Stimulated activated CD8-positive, alpha-beta memory T cell treated with anti-CD3 and anti-CD28 coated beads, Interleukin-4, amount 100 ng/mL, for 48 hours (primary cell): ENCODE results near the gene CPEB4.

Source experiments
- DNase-seq: peaks from one replicate; pipeline ENCODE4 v3.0.0-alpha.2; 2020

Gene CPEB4

DNA sequence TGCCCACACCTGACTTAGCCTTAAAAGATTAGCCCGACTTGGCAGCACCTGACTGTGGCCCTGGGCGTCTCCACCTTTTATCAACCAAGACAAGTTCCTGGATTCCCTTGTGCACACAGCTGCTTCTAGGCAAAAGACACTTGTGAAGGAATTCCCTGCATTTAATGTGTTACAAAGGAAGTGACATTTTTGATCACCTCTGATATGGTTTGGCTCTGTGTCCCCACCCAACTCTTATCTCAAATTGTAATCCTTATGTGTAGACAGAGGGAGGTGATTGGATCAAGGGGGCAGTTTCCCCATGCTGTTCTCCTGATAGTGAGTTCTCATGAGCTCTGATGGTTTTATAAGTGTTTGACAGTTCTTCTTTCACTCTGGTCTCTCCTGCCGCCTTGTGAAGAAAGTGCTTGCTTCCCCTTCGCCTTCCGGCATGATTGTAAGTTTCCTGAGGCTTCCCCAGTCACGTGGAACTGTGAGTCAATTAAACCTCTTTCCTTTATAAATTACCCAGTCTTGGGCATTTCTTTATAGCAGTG, 2.6 kb upstream of the CPEB4 start:
- DNase-seq: no peak

DNA sequence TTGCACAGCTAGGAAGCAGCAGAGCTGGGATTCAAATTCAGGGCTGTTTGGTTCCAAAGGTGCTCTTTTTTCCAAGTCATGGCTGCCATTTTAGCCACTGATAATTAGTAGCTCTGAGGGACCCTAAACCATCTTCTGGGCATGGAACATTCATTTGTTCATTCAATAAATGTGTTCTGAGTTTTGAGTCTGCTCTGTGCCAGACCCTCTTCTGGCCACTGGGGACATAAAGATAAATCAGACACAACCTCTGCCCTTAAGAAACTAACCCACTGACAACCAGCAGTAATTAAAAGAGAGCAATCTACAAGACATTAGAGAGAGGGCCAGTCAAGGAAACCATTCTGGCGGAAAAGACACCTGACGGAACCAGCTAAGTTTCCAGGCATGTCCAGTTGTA, 2.0 kb upstream of the CPEB4 start:
- DNase-seq: no peak

DNA sequence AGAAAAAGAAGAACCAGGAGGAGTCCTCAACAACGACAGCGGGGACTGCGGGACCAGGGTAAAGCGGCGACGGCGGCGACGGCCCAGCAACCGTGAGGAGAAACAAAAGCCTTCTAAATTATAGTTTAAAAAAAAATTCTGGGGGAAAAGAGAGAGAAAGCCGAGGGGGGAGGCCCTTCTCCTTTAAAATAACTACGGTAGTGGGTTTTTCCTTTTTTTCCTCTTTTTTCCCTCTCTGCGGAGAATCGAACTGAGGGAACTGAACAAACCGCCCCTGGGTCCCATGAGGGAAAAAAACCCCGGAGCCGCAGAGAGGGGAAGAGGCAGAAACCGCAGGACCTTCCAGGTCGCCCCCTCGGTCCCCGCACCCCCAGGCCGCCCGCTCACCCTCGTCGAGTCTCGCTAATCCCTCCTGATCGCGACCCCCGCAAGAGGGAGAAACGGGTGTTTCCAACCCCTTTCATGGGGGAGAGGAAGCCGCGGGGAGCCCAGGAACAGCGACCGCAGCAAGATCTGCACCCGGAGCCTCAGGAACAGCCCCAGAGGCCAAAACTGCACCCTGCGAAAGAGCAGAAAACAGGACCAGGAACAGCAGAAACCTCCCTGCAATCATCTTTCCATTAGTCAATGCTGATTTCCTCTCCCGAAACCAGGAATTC, 453 bp downstream of the CPEB4 start:
- DNase-seq: no peak

DNA sequence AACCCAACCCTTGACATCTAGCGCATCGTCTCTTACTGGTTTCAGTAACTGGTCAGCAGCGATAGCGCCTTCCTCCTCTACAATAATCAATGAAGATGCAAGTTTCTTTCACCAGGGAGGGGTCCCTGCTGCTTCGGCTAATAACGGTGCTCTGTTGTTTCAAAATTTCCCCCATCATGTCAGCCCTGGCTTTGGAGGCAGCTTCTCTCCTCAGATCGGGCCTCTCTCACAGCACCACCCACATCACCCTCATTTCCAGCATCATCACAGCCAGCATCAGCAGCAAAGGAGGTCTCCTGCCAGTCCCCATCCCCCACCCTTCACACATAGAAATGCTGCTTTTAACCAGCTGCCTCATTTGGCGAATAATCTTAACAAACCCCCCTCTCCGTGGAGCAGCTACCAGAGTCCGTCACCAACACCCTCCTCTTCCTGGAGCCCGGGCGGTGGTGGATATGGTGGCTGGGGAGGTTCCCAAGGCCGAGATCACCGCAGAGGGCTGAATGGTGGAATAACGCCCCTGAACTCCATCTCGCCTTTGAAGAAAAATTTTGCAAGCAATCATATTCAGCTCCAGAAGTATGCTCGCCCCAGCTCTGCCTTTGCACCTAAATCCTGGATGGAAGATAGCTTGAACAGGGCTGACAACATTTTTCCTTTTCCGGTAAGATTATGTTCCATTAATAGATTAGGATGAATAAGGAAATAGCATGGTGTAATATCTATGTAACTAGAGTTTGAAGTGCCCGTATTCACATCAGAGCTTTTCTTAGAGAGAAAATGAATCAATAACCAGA, 2.2 kb downstream of the CPEB4 start:
- DNase-seq: no peak

DNA sequence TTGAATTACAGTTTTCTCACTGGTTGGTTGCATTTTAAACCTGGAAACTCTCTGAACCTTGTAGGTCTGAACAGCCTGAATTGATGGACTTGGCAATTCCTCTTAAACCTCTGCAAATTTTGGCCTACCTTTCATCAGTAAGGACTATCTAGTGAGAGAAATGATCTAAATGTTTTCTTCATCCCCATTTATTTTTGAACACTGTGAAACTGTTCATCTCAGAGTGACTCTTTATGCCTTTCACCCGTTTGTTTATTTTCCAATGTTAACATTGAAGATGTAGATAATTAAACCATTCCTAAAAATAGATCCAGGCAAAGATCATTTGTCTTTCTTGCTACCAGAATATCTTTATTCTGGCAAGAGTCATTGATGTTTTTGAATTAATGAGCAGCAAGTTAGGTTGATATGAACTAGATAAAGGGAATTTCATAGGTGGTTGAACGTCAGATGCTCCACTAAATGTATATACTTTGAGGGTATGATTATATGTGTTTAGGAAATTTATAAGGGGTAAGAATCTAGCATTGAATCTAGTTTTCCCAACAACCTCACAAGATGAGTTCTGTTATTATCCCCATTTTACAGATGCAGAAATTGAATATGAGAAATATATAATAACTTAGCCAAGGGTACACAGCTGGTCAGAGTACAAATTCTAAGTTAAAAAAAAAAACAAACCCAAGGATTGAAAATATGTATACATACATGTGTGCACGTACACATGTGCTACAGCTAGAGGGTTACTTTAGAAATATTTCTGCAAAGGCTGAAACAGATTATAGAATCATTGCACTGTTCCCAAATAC, 3.4 kb downstream of the CPEB4 start:
- DNase-seq: no peak

DNA sequence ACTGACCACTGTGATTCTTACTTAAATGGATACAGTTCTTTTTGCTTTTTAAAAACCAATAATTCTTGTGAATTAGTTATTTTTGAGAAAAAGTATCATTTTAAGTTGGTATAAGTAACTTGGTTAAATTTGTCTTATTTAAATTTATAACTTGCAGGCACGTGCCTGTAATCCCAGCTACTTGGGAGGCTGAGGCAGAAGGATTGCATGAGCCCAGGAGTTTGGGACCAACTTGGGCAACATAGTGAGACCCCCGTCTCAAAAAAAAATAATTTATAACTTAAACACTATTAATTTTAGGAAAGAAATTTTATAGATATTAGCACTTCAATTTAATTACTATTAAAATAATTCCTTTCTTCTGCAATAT, 5.0 kb downstream of the CPEB4 start:
- DNase-seq: no peak

DNA sequence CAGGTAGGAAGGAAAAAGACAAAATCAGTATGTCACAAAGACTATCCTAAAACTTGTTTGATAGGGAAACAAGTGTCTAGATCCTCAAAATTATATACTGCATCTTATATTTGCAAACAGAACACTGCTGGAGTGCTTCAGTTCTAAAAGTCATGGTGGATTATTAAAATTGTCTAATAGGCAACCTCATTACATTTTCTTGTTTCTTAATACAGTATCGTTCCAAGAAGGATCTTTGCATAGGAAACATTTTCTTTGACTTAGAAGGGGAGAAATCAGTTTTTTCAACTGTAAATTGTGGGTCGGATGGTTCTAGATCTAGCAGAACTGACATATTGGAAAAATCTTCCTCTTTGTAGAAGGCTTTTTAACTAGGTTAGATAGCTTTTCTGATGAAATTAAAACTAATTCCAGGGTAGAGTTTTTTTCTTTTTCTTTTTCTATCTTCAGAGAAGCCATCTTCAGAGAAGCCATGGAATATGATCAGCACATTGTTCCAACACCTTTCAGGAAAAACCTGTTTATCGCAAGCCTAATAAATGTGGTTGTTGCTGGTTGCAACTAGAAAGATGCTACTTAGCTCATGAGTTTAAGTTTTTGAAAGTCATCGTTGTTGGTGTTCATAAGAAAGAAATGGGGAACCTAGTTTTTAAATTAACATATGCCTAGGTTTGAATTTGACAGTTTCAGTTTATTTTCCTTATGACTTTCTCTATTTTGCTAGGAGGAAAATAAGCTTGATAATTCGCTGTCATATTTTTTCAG, 7.4 kb downstream of the CPEB4 start:
- DNase-seq: no peak

DNA sequence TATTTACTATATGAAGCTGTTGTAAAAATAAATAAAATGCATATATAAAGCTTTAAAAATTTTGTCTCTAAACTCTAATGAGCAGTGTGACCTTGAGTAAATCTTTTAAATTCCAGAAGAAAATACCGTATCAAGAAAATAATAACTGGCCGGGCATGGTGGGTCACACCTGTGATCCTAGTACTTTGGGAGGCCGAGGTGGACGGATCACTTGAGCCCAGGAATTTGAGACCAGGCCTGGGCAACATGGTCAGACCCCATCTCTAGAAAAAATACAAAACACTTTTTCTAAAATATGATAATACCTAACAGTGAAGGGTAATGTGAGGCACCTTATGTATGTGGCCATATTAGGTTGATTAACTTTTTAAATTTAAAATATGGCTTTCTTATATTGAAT, 8.5 kb downstream of the CPEB4 start:
- no peak for DNase-seq

DNA sequence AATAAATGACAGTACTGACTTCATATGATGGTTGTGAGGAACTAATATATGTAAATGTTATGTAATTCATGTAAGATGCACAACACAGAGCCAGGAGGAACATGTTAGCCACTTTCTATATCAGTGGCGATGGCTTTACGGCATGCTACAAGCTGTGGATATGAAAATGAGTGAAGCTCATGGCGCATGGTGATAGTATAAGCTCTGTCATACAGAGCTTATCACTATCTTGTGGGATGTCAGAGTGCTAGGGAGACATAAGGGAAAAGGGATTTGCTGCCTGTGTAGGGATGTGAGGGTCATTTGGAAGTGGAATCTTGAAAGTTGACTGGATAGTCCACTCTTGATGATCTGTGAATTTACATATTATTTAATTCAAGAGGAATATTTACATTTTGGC, 13.6 kb downstream of the CPEB4 start:
- DNase-seq: no peak

DNA sequence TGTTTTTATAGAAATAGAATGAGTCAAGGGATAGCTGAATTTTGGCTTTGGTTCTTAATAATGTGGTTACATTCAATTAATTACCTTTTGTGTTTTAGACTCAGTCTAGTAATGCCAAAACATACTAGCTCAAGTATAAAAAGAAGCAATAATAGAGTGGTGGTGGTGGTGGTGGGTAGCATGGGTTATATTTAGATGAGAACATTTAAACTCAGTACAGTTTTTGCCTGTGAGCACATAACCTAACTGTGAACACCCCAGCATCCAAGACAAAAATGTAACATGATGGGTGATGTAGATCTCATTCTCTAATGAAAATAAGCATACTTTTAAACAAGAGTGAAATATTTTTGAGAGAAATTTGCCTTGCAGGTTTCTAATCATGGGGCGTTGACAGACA, 14.2 kb downstream of the CPEB4 start:
- no peak for DNase-seq

DNA sequence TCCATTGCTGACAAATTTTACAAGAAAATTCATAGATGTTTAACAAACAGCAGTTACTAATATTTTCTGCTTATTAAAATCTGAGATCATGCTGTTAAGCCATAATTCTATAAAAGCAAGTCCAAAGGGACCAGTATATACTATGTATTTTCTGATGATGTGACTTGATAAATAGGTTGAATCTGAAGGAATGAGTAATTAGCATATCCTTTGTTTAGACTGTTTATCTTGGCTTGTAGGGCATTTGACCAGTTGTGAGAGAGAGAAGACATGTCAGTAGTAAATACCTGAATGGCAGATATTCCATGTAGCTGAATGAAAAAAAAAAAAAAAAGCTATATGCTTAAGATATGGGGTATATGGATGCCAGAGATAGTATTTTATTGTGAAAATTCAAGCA, 14.6 kb downstream of the CPEB4 start:
- DNase-seq: no peak

DNA sequence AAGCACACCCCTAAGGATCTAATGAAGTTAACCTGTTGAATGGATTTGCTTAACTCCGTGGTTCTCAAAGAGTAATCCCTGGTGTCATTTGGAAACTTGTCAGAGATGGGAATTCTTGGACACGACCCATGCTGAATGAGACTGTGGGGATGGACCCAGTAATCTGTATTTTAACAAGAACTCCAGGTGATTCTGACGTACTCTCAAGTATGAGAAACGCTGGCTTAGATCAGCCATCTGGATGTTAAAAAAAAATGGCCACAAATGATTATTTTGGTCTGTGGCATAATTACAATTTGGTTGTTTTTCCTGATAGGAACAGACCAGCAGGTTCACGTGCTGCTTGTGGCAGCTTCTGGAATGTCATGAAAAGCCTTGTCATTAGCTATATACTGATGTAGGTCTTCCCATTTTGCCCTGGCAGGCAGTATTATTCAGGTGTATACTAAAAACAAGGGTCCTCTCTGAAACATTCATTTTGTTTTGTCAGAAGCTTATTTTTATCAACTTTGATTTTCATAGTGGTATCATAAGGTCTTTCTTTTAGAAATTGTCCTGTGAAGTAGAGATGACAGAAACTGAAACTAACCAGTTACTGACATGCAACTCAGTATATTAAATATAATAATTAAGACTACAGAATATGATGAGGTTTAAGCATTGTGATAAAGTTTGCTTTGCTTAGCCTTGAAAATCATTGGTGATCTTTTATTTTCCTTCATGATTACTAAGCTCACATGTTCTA, 15.4 kb downstream of the CPEB4 start:
- no peak for DNase-seq

DNA sequence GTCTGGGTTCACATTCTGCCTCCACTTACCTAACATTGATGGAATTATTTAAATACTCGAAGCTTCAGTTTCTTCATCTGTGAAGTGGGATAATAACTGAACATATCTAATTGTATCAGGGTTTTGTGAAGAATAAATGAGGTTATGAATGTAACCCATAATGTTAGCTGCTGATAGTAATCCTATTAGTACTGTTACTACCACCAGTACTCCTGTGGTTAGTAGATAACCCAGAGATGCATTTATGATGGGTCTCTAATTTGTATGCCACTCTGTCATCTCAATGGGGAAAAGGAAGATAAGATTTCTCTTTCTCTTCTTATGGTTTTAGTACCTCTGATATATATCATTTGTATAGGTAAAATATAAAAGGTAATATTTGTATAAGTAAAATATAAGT, 16.0 kb downstream of the CPEB4 start:
- no peak for DNase-seq

DNA sequence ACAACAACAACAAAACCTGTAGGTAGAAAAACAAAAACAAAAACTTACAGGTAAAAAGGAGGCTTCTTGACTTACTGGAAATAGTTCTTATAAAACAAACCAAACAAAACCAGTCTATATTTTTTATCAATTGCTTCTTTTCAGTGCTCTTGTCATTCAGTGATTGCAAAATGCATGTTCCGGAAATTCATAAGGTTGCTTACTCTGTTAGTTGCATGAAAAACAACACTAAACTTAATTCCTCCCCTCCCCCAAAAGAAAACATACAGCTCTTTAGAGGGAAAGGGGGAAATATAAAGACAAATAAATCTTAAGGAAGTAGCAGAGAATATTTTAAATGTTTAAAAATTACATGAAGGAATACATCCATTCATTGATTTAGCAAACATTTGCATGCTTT, 19.1 kb downstream of the CPEB4 start:
- no peak for DNase-seq

DNA sequence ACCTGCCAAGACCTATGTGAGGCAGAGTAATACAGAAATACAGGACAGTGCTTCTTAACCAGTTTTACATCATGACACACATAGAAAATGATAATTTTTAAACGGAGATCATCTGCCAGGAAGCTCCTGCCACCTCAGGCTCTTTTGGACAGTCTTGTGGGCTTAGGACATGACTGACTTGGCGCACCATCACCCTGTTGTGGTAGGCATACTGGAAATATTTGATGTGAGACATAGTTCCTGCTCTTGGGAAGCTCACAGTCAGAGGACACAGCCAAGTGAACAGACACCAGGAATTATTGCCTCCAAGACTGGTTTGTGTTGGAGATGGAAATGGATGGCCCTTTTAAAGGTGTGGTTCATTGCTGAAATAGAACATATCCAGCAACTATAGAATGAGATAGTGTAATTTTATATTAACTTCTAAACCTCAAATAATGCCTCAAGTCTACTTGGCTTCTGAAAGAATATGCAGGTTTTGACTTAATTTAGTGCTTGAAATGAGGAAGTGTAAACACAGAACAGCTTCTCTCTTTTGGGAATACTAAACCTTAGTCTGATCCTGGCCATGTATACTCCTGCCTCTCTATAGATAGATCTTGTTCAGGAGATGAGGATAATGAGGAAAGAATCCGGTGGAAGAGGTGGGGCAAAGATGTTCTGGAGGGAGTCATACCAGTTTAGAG, 19.7 kb downstream of the CPEB4 start:
- DNase-seq: no peak

DNA sequence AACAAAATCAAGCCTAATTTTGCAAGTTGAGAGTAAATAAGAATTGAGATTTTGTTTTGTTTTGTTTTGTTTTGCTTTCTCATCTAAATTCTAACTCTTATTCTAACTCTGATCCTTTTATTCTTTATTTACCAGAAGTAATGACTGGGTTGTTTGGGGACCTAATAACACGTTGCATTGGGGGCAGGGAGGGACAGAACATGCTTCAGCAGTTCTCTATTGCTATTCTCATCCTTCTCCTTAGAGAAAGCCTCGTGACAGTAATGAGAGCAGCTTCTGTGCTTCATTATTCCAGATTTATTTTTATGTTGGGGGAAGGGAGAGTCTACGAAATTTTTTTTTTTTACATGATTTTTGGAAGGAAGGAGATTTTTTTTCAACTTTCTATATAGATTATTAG, 21.1 kb downstream of the CPEB4 start:
- DNase-seq: no peak

DNA sequence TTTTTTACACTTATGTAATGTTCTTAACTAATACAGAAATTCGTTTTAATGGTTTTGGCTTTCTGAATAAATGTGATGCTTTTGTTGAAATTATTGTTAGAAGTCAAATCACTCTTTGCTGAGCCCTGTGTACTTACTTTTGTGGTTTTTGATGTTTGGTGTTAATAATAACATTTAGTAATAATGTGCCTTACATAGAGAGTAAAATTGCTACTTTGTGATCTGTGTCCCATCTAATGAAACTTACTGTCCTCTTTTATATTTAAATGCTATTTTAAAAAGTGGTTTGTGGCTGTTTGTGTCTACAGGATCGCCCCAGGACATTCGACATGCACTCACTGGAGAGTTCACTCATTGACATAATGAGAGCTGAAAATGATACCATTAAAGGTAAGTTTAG, 22.1 kb downstream of the CPEB4 start:
- no peak for DNase-seq

DNA sequence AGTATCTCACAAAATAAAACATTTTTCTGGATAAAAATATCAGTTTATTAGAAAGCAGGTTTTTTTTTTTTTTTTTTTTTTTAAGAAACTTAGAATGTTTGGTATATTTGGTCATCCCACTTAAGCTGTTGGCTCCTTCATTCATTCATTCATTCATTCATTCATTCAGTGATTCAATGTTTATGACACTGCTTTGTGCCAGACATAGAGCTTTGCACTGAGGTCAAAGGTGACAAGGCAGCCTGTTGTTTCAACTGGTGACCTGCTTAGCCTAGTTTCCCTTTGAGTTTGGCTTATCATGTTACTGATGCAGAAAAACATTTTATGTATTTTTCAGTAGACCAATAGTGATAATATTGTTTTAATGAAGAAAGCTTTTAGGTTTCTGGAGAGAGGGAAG, 23.5 kb downstream of the CPEB4 start:
- DNase-seq: no peak

DNA sequence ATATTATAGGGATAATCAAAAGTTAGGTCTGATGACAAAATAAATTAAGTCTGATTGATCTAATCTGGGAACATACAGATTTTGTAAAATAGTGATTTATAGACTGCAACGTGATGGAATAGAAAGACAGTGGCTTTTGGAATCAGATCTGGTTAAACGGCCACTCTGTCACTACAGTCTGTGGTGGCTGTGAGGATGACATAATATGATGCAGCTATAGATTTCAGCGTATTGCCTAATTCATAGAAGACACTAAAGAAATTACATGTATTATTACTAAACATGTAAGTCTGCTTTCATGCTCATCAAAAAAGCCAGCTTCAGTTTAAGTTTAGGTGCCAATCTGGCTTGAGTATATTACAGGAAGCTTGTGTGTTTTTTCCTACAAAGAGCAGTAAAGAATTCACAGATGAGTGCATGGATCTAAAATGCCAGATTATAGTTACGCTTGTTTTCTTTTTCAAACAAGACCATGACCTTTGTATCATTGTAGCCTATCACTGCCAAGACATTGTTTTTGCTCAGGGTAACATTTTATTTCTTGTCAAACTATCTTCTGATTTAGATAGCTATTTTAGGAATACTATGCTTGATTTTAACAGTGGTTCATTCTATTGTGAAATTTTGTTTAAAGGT, 25.7 kb downstream of the CPEB4 start:
- no peak for DNase-seq

DNA sequence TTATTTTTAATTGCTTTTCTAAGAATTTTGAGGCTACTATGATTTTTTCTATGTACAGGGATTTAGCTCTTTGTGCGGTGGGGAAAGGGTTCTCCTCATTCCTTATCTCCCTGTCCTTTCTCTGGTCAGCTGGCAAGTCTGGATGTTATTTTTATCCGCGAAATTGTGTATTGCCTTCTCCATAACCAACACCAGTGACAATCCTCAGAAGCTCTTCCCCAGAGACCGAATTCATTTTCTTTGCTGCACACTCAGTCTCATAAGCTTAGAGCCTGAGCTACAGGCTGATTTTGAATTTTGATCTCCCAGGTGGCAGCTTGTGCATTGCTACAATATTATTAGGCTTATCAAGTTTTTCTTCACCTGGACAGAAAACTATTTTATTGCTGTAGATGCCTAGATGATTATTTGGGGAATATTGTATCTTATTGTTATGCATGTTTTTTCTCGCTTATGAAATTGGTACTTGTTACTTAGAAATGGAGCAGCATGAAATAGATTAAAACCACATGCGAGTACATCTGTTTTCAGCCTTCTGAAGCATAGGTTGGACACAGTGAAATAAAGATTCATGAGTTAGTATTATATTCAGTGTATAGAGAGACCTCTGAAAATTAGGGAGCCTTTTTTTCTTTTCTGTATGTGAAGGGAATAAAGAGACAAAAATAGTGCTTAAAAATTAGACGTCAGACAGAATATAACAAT, 27.3 kb downstream of the CPEB4 start:
- DNase-seq: no peak
